GM12878 (cell line): ENCODE results near the gene GMDS. TPM values are rescaled to one million over a fixed set of nuclear protein-coding genes. Genes with fewer than 3 reads are reported as not detected.

Experiments used
- ATAC-seq: fragments of 200-7000 bp; cut with Tn5 transposase; 3 replicates; pipeline ENCODE4 v1.9.1; 2020; ENCODE audit warnings: mild to moderate bottlenecking, moderate library complexity
- BruUV-seq: library from RNA; stranded (reverse); fragments of 400-500 nt; replicated peaks from 2 replicates; lab custom pipeline; 2021; lab: Mats Ljungman, UMichigan
- CTCF ChIA-PET: fragments of 300-600 bp; sonication (Branson Sonifier 250); formaldehyde crosslinking; extraction: SDS; loops from one replicate; lab custom pipeline; 2021; ENCODE audit warnings: inconsistent platforms; lab: Yijun Ruan, JAX
- POLR2A ChIA-PET: fragments of 350-600 bp; formaldehyde crosslinking; extraction: SDS; loops from one replicate; lab custom pipeline; 2021; ENCODE audit warnings: inconsistent platforms; lab: Charles Lee
- RAD21 ChIA-PET: fragments of 300-600 bp; sonication (Branson Sonifier 250); formaldehyde crosslinking; loops from one replicate; lab custom pipeline; 2023; ENCODE audit warnings: antibody characterized with exemption; ENCODE audit not compliant: unreplicated experiment; lab: Charles Lee
- SMC1A ChIA-PET: fragments of 300-600 bp; sonication (Branson Sonifier 250); formaldehyde crosslinking; loops from one replicate; lab custom pipeline; 2023; ENCODE audit not compliant: unreplicated experiment, uncharacterized antibody; lab: Charles Lee
- DNase-seq: peaks from one replicate; pipeline ENCODE4 v3.0.0-alpha.2; 2011; ENCODE audit warnings: low read depth, low spot score
- FAIRE-seq: peaks from 3 replicates; lab custom pipeline; 2011; peaks lifted over from hg19 to GRCh38; lab: Jason Lieb, UNC
- H2AFZ ChIP-seq: 2 replicates; pipeline ENCODE4 v1.6.0; 2011; ENCODE audit warnings: low read depth, low read length, control low read depth; ENCODE audit not compliant: control insufficient read depth
- H3K27ac ChIP-seq: 2 replicates; pipeline ENCODE4 v1.5.1; 2011; ENCODE audit warnings: control low read depth; ENCODE audit not compliant: control insufficient read depth, insufficient read depth
- H3K27me3 ChIP-seq, 2 experiments: replicated peaks in 1 of 2; 2 replicates each; pipeline versions ENCODE4 v1.6.0 to v1.6.1; 2011; ENCODE audit warnings: low read length in 1 of 2; ENCODE audit not compliant: control insufficient read depth in 2 of 2, insufficient read depth in 2 of 2
- H3K36me3 ChIP-seq, 2 experiments: 2 replicates each; pipeline ENCODE4 v1.5.1; 2011; ENCODE audit warnings: low read length in 1 of 2; ENCODE audit not compliant: control insufficient read depth in 2 of 2, insufficient read depth in 2 of 2
- H3K4me1 ChIP-seq: 2 replicates; pipeline ENCODE4 v1.6.1; 2011; ENCODE audit warnings: mild to moderate bottlenecking, low read length, moderate library complexity, mixed read lengths; ENCODE audit not compliant: control insufficient read depth, insufficient read depth
- H3K4me2 ChIP-seq: 2 replicates; pipeline ENCODE4 v1.6.0; 2011; ENCODE audit warnings: control low read depth; ENCODE audit not compliant: control insufficient read depth, insufficient read depth
- H3K4me3 ChIP-seq: fragments of 200-600 bp; sonication (generic); 2 replicates; pipeline ENCODE4 v1.5.1; 2016
- H3K79me2 ChIP-seq: 2 replicates; pipeline ENCODE4 v1.6.0; 2011; ENCODE audit warnings: low read length; ENCODE audit not compliant: control insufficient read depth, insufficient read depth
- H3K9ac ChIP-seq: 2 replicates; pipeline ENCODE4 v1.8.0; 2011; ENCODE audit warnings: low read length, control low read depth, mixed read lengths; ENCODE audit not compliant: control insufficient read depth, insufficient read depth
- H3K9me3 ChIP-seq: replicated peaks from 3 replicates; pipeline ENCODE4 v1.5.1; 2011; ENCODE audit warnings: mild to moderate bottlenecking, low read length; ENCODE audit not compliant: control insufficient read depth, insufficient read depth
- H4K20me1 ChIP-seq: 2 replicates; pipeline ENCODE4 v1.6.0; 2011; ENCODE audit not compliant: control insufficient read depth, insufficient read depth
- ASH2L ChIP-seq: fragments of 300-600, 200-600 bp; sonication (generic); IDR thresholded peaks from 2 replicates; pipeline ENCODE4 v1.6.1; 2017; ENCODE audit warnings: low read depth, mild to moderate bottlenecking, borderline replicate concordance
- BRCA1 ChIP-seq: IDR thresholded peaks from 2 replicates; pipeline ENCODE4 v1.6.1; 2011; ENCODE audit warnings: low read depth, low read length, improper control_type of control experiment
- E2F8 ChIP-seq: fragments of 450-650 bp; IDR thresholded peaks from 2 replicates; pipeline ENCODE4 v1.6.1; 2018; ENCODE audit warnings: mild to moderate bottlenecking, low read depth, moderate library complexity; ENCODE audit not compliant: partially characterized antibody
- GABPA ChIP-seq: IDR thresholded peaks from 2 replicates; pipeline ENCODE4 v1.6.1; 2014; ENCODE audit warnings: antibody characterized with exemption, low read depth, mild to moderate bottlenecking, inconsistent platforms
- HCFC1 ChIP-seq: fragments of 150-350 bp; IDR thresholded peaks from 2 replicates; pipeline ENCODE4 v1.6.1; 2014; ENCODE audit warnings: low read length
- HSF1 ChIP-seq: fragments of 150-350 bp; IDR thresholded peaks from 2 replicates; pipeline ENCODE4 v1.6.1; 2014; ENCODE audit warnings: mild to moderate bottlenecking, low read depth, low read length
- JUNB ChIP-seq: IDR thresholded peaks from 2 replicates; pipeline ENCODE4 v1.6.1; 2016; ENCODE audit warnings: antibody characterized with exemption, mild to moderate bottlenecking
- KAT2A ChIP-seq: conservative IDR thresholded peaks from 2 replicates; pipeline ENCODE4 v1.6.1; 2011; ENCODE audit warnings: low read depth, low read length; ENCODE audit not compliant: control insufficient read depth
- MEF2A ChIP-seq: IDR thresholded peaks from 2 replicates; pipeline ENCODE4 v1.6.1; 2011; ENCODE audit warnings: low read depth, mild to moderate bottlenecking, low read length, moderate library complexity; ENCODE audit not compliant: insufficient read depth
- PAX8 ChIP-seq: fragments of 450-650 bp; IDR thresholded peaks from 2 replicates; pipeline ENCODE4 v1.6.1; 2017; ENCODE audit warnings: mild to moderate bottlenecking, moderate library complexity
- POLR2AphosphoS5 ChIP-seq: IDR thresholded peaks from 2 replicates; pipeline ENCODE4 v1.6.1; 2011; ENCODE audit warnings: mild to moderate bottlenecking, low read length, inconsistent platforms
- RFX5 ChIP-seq: IDR thresholded peaks from 2 replicates; pipeline ENCODE4 v1.6.1; 2011; ENCODE audit warnings: low read depth, low read length, improper control_type of control experiment
- ZZZ3 ChIP-seq: IDR thresholded peaks from 2 replicates; pipeline ENCODE4 v1.6.1; 2011; ENCODE audit warnings: low read depth; ENCODE audit not compliant: control insufficient read depth, insufficient read length
- WGBS: methylation state at CpG from one replicate; pipeline ENCODE4 v1.1.6; 2016; ENCODE audit warnings: low lambda C conversion rate; ENCODE audit not compliant: insufficient replicate concordance, insufficient coverage; ENCODE audit errors: missing lambda C conversion rate; 5-methylcytosine and 5-hydroxymethylcytosine counted together
- in situ Hi-C: fragments of 300-500 bp; cut with MboI; formaldehyde crosslinking; loops from 9 replicates; pipeline ENCODE4 v1.14.3; 2018; ENCODE audit warnings: mixed read lengths
- intact Hi-C: fragments of 100-400 bp; cut with micrococcal nuclease; formaldehyde crosslinking; loops from one replicate; pipeline ENCODE4 v1.14.2; 2022; ENCODE audit not compliant: unreplicated experiment
- polyA plus RNA-seq, 11 experiments: library from polyadenylated mRNA; depleted of rRNA in 4 of 11; unstranded in 6 of 11; stranded (reverse) in 5 of 11; fragments of >200 nt; fragmentation: Nextera tagmentation in 4 of 11; fragmentation: Illumina TruSeq in 1 of 11; extraction: Ambion mirVana in 4 of 11; extraction: Trizol in 1 of 11; gene quantifications; 1 replicate in 1 of 11; 2 replicates in 10 of 11; pipeline versions ENCODE4 v1.2.1 to v1.2.3, GENCODE V29; 2011 to 2016; ENCODE audit warnings: inconsistent platforms in 2 of 11, missing spikeins in 2 of 11, low read depth in 1 of 11
- total RNA-seq, 4 experiments: library from RNA; depleted of rRNA in 3 of 4; stranded (reverse); fragments of >200 nt in 3 of 4; fragmentation: Illumina TruSeq in 1 of 4; extraction: Trizol in 1 of 4; gene quantifications; 2 replicates each; pipeline versions ENCODE4 v1.2.1 to v1.2.3, GENCODE V29; 2013 to 2021
- TF ChIP-seq, protein P1 (sequence below): fragments of 450-650 bp; IDR thresholded peaks from 2 replicates; pipeline ENCODE4 v1.6.1; 2016; ENCODE audit warnings: mild to moderate bottlenecking

GMDS gene
- total and polyA plus RNA-seq, 10 of the 15 experiments (the other 5 are each of a cell fraction or from before 2014, with no cell fraction given) = 0.61 to 53.8 (median 29.3) TPM

DNA sequence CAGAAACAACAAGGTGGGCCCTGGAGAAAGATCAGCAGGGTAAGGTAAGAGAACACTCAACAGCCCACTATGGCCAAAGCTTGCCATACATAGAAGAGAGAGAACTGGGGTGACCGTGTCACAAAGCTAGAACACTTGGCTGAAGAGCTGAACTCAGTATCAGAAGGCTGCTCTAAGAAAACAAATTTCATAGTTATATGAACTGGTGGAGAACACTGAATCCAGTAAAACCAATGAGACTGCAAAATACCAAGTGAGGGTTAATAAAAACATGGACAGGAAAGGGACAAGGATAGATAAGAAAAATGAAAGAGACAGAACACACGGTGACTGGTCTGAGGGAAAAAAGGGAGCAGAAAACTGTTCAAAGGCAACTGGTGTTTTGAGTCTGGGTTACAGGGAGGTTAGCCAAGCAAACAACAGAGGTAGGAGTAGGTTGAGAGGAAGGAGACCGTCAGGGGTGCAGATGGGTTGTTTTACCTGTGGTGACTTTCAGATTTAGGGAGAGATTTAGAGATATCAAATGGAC, 56.5 kb downstream of the GMDS start (continued):
- TF ChIP-seq, protein P1, sequence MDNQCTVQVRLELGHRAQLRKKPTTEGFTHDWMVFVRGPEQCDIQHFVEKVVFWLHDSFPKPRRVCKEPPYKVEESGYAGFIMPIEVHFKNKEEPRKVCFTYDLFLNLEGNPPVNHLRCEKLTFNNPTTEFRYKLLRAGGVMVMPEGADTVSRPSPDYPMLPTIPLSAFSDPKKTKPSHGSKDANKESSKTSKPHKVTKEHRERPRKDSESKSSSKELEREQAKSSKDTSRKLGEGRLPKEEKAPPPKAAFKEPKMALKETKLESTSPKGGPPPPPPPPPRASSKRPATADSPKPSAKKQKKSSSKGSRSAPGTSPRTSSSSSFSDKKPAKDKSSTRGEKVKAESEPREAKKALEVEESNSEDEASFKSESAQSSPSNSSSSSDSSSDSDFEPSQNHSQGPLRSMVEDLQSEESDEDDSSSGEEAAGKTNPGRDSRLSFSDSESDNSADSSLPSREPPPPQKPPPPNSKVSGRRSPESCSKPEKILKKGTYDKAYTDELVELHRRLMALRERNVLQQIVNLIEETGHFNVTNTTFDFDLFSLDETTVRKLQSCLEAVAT = no peak
- TF ChIP-seq GABPA (no peak), MEF2A (no peak)

- H3K27me3 ChIP-seq = no peaks in the 10 kb centered on the region
- CTCF ChIA-PET = interaction anchor here (1.0 kb wide), 1 partner anchor 20 kb away, joined by 3 read pairs; no protein-coding TSS in a partner anchor
- H3K4me3 ChIP-seq = no peak overlapping the region
- TF ChIP-seq BRCA1 = no peak
- TF ChIP-seq E2F8 = no peak
- TF ChIP-seq POLR2AphosphoS5 = no peak
- TF ChIP-seq HCFC1 = no peak
- no peak for TF ChIP-seq JUNB
- no peak for TF ChIP-seq KAT2A
- TF ChIP-seq RFX5 = no peak
- TF ChIP-seq, protein P1 = no peak
- TF ChIP-seq ASH2L = no peak
- no peak for TF ChIP-seq PAX8
- TF ChIP-seq ZZZ3 = no peak
- TF ChIP-seq HSF1 = no peak
- no peak overlapping the region for H2AFZ ChIP-seq
- 0 out of 2 replicates have a peak, but pooled peaks cover 1% of the 10 kb centered on the region for H3K79me2 ChIP-seq
- no peaks in the 10 kb centered on the region; a peak in 1 of 4 replicates for H3K36me3 ChIP-seq
- SMC1A ChIA-PET = interaction anchor here (0.6 to 1.0 kb wide), 3 partner anchors 51 to 392 kb away, joined by 3 read pairs; no protein-coding TSS in a partner anchor
- H3K9ac ChIP-seq = no peak overlapping the region
- BruUV-seq = no TSS peak
- H3K4me2 ChIP-seq = no peak overlapping the region
- ATAC-seq = no peak
- POLR2A ChIA-PET = no interaction called here
- RAD21 ChIA-PET = interaction anchor here (1.5 kb wide), 1 partner anchor 28 kb away, joined by 3 read pairs; no protein-coding TSS in a partner anchor
- intact Hi-C loops = no loop called here
- WGBS = 98% methylated on average over 5 of the region's 5 CpGs
- peaks cover 18% of the 10 kb centered on the region for H3K4me1 ChIP-seq
- H3K9me3 ChIP-seq = no peaks in the 10 kb centered on the region; the same call in 2 of the 3 replicates
- no peak for FAIRE-seq
- no peak for DNase-seq
- no peak overlapping the region for H3K27ac ChIP-seq
- H4K20me1 ChIP-seq = peaks cover 13% of the 10 kb centered on the region
- in situ Hi-C loops = no loop called here
Observed at GRCh38 chr6:2188397-2188796, 57.0 kb downstream of the GMDS start.
